Neural crest cell (in vitro differentiated cells): ENCODE data around the gene MED16. TPM values are rescaled to one million over a fixed set of nuclear protein-coding genes. Genes with fewer than 3 reads are reported as not detected.

Experiments used
- DNase-seq: peaks from one replicate; pipeline ENCODE4 v3.0.0; 2021; ENCODE audit warnings: low read depth, mixed read lengths, low spot score
- H3K27ac Mint-ChIP-seq: one replicate; pipeline ENCODE4 v1.8.0; 2021; ENCODE audit warnings: mild to moderate bottlenecking, mixed read lengths; ENCODE audit not compliant: unreplicated experiment
- H3K27me3 Mint-ChIP-seq: 2 replicates; pipeline ENCODE4 v1.8.0; 2021; ENCODE audit warnings: low read depth, mild to moderate bottlenecking, mixed read lengths
- H3K36me3 Mint-ChIP-seq: 2 replicates; pipeline ENCODE4 v1.8.0; 2021; ENCODE audit warnings: low read depth, mild to moderate bottlenecking, mixed read lengths
- H3K4me1 Mint-ChIP-seq: 2 replicates; pipeline ENCODE4 v1.8.0; 2021; ENCODE audit warnings: mixed read lengths
- H3K4me3 Mint-ChIP-seq: one replicate; pipeline ENCODE4 v1.8.0; 2021; ENCODE audit warnings: mild to moderate bottlenecking, mixed read lengths
- H3K9me3 Mint-ChIP-seq: 2 replicates; pipeline ENCODE4 v1.8.0; 2021; ENCODE audit warnings: mixed read lengths
- CTCF ChIP-seq: fragments of 200-600 bp; sonication (generic); conservative IDR thresholded peaks from 2 replicates; pipeline ENCODE4 v1.5.0; 2021; ENCODE audit warnings: antibody characterized with exemption, mild to moderate bottlenecking
- total RNA-seq: library from RNA; stranded (reverse); gene quantifications from 2 replicates; pipeline ENCODE4 v1.2.1, GENCODE V29; 2021

The MED16 gene
- total RNA-seq, 1 donor from 2014 or later = 77.7 TPM

DNA sequence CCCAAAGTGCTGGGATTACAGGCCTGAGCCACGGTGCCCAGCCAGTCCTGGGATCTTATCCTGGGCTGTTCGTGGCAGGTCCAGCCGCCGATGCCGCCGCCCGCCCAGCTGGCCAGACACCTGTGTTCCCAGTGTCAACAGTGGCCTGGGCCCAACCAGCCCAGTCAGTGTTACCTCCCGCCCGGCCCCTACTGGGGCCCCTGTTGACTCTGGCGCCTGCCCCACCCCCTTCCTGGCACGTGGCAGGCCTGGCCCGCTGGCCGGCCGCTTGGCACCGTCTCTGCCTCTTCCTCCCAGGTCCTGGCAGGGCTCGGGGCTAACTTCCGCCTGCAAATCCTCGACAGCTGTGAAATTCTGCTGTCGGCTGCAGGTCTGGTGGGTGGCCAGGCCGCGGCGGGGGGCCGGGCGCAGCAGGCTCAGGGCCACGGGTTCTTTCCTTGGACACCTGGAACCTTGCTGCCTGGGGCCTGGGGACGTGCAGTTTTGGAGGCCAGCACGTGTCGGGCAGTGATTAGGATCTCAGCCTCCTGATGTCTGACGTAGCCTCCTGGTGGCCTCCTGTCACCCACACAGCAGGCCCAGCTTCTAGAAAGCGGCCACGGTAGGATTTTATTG, 42.0 kb upstream of the MED16 start:
- H3K4me1 Mint-ChIP-seq = peaks cover 11% of the 10 kb centered on the region
- H3K4me3 Mint-ChIP-seq = no peak overlapping the region
- TF ChIP-seq CTCF = no peak
- no peaks in the 10 kb centered on the region for H3K9me3 Mint-ChIP-seq
- H3K36me3 Mint-ChIP-seq = peaks cover 13% of the 10 kb centered on the region
- peaks cover 23% of the 10 kb centered on the region for H3K27me3 Mint-ChIP-seq
- DNase-seq = no peak
- no peak overlapping the region for H3K27ac Mint-ChIP-seq

DNA sequence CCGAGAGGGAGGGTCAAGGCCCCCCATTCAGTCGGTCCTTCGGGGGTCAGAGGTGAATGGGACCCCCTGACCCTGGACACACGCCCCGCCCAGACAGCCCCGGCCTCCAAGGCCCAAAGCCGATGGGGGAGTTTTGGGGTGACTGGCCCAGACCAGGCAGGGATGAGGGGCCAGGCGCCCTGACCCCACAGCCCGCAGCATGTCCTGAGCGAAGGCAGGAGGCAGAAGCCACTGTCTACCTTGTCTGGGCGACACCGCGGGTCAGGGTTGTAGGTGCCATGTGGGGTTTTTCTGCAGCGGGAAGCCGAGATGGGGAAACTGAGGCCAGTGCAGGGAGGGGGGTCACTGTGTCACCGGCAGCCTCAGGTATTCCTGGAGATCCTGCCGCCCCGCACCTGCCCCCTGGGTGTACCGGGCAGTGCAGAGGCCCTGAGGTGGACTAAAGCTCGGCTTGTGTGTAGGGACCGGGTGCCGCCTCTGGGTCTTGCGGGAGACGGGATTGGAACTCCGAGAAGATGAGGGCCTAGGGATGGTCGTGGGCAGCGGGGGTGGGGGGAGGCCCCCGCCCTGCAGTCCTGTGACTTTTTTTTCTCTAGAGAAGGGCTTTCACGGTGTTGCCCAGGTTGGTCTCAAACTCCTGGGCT, 41.3 kb upstream of the MED16 start:
- no peak for DNase-seq
- H3K4me3 Mint-ChIP-seq = no peak overlapping the region
- peaks cover 16% of the 10 kb centered on the region for H3K27me3 Mint-ChIP-seq
- no peak for TF ChIP-seq CTCF
- H3K27ac Mint-ChIP-seq = no peak overlapping the region
- H3K4me1 Mint-ChIP-seq = peaks cover 5% of the 10 kb centered on the region
- H3K36me3 Mint-ChIP-seq = peaks cover 8% of the 10 kb centered on the region
- H3K9me3 Mint-ChIP-seq = no peaks in the 10 kb centered on the region

DNA sequence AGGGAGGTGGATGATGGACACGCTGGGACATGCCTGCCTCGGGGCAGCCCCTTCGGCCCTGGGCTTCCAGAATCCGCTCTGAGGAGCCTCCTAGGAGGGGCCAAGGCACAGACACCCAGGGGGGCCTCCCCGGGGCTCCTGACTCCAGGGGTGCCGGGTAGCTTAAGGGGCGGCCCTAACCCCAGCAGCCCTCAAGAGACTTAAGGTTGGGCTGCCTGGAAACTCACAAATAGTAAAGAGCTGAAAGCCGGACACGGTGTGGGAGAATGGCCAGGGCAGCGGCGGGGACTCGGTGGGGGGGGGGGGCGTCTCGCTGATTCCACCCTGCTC, 40.5 kb upstream of the MED16 start:
- H3K27ac Mint-ChIP-seq = no peak overlapping the region

DNA sequence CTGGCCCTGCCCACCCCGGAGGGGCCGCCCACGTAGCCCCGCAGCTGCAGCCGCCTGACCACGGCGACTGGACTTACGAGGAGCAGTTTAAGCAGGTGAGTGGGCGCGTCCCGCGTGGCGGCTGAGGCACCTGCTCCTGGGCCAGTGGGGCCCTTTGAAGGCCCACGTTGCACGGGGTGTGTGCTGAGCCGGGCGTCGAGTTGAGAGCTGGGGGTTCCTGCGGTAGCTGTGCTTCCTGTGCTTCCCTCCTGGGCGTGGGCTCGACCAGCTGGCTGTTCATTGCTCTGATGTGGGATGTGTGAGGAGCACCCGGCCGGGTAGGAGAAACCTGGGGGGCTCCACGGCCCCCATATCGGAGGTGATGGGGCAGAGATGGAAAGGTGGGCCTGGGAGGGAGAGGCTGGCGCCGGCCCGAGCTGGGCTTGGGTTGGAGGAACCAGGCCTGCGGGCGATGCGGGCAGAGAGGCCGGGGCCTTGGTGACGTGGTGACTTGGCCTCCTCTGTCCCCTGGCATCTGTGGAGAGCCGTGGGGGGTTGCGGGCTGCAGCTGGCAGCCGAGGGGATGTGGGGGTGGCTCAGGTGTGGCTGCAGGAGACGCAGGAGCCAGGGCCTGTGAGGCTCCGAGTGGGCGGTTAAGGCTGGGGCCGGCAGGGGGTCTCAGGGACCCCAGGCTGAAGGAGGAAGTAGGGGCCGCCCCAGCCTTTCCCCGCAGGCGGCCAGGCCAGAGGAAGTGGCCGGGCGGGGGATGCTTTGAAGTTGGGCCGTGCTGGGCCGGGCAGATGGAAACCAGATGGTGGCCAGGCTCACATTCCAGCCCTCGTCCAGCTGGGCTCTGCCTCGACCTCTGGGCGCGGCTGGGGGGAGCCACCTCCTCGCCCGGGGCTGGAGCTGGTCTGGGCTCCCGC, 39.9 kb upstream of the MED16 start:
- Mint-ChIP-seq H3K27me3 (peaks cover 11% of the 10 kb centered on the region), H3K9me3 (no peaks in the 10 kb centered on the region), H3K36me3 (peaks cover 5% of the 10 kb centered on the region), H3K27ac (peak overlapping the region; percentile 94), H3K4me3 (peak overlapping the region; percentile 44), H3K4me1 (peaks cover 4% of the 10 kb centered on the region)
- peak; percentile 56 for DNase-seq
- TF ChIP-seq CTCF = no peak

More for the DNA sequence above, 40.5 kb upstream of the MED16 start:
- no peaks in the 10 kb centered on the region for H3K9me3 Mint-ChIP-seq
- DNase-seq = no peak
- H3K27me3 Mint-ChIP-seq = peaks cover 14% of the 10 kb centered on the region
- H3K36me3 Mint-ChIP-seq = peaks cover 8% of the 10 kb centered on the region
- peaks cover 4% of the 10 kb centered on the region for H3K4me1 Mint-ChIP-seq
- peak overlapping the region; percentile 56 for H3K4me3 Mint-ChIP-seq
- TF ChIP-seq CTCF = no peak

- Mint-ChIP-seq H3K27me3 (peaks cover 7% of the 10 kb centered on the region), H3K27ac (no peak overlapping the region), H3K4me3 (peak overlapping the region; percentile 62), H3K36me3 (peaks cover under 1% of the 10 kb centered on the region), H3K4me1 (peaks cover 4% of the 10 kb centered on the region), H3K9me3 (no peaks in the 10 kb centered on the region)
- no peak for DNase-seq
- TF ChIP-seq CTCF = no peak
Measured at GRCh38 chr19:931860-932647, 39.1 kb upstream of the MED16 start.
